ENCODE data around the gene MAGEB17.

The MAGEB17 gene

DNA sequence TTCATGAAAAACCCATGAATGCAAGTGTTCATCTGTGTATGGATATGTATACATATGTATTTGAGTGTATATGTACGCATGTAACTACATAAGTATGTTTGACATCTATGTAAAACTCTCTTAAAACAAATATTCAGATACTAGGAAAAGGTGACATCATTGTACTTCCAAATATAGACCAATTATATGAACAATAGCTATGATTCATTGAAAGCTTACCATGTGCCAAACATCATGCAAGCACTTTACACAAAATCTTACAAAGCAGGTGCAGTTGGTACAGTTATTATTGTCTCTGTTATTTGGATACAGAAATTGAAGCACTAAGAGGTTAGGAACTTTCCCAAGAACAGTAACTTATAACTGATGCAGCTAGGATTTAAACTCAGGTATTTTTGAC is 21.4 kb downstream of the MAGEB17 start:
- Mint-ChIP-seq H3K4me3 (no peak overlapping the region), H3K4me1 (peaks cover 5% of the 10 kb centered on the region), H3K27me3 (ENCODE audit: low read depth) (peaks cover 3% of the 10 kb centered on the region), H3K36me3 (ENCODE audit: low read depth) (no peaks in the 10 kb centered on the region), H3K27ac (no peak overlapping the region), H3K9me3 (peaks cover 2% of the 10 kb centered on the region)
- no peak for TF ChIP-seq CTCF (IDR thresholded peaks at IDR 0.05; ENCODE audit: unreplicated experiment in 3 of 3)

DNA sequence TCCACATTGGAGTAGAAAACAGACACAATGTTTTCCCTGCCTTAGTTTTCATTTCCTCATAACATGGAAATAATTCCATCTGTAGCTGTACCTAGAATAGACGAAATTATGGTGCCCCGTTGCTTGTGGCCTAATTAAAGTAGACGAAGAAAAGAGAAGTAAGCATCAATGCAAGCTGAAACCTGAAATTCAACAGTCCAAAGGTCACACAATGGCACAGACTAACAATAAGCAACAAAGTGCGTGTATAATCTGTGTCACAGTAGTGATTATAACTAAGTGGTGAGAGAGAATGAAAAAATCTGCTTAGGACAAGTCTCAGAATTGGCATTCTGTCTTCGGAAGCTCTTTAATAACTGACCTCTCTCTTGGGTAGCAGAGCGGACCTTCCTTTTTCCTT is 24.3 kb downstream of the MAGEB17 start:
- Mint-ChIP-seq H3K4me3 (no peak overlapping the region), H3K27me3 (ENCODE audit: low read depth) (peaks cover 4% of the 10 kb centered on the region), H3K36me3 (ENCODE audit: low read depth) (no peaks in the 10 kb centered on the region), H3K4me1 (peaks cover 5% of the 10 kb centered on the region), H3K9me3 (no peaks in the 10 kb centered on the region), H3K27ac (no peak overlapping the region)
- TF ChIP-seq CTCF (IDR thresholded peaks at IDR 0.05; ENCODE audit: unreplicated experiment in 3 of 3), result no peak

- Mint-ChIP-seq H3K9me3 (no peaks in the 10 kb centered on the region), H3K36me3 (ENCODE audit: low read depth) (no peaks in the 10 kb centered on the region), H3K4me3 (no peak overlapping the region), H3K27me3 (ENCODE audit: low read depth) (peaks cover 4% of the 10 kb centered on the region), H3K27ac (no peak overlapping the region), H3K4me1 (no peaks in the 10 kb centered on the region)
- no peak for TF ChIP-seq CTCF (IDR thresholded peaks at IDR 0.05; ENCODE audit: unreplicated experiment in 3 of 3)
Observed at GRCh38 chrX:16196829-16197228, 29.5 kb downstream of the MAGEB17 start.

GRCh38 chrX:16199343-16199742 is 32.1 kb downstream of the MAGEB17 start:
- no peak overlapping the region for H3K4me3 Mint-ChIP-seq
- no peak for TF ChIP-seq CTCF (IDR thresholded peaks at IDR 0.05; ENCODE audit: unreplicated experiment in 3 of 3)
- H3K9me3 Mint-ChIP-seq, result no peaks in the 10 kb centered on the region
- no peaks in the 10 kb centered on the region for H3K4me1 Mint-ChIP-seq
- H3K27me3 Mint-ChIP-seq (ENCODE audit: low read depth), result peaks cover 4% of the 10 kb centered on the region
- H3K27ac Mint-ChIP-seq, result no peak overlapping the region
- H3K36me3 Mint-ChIP-seq (ENCODE audit: low read depth), result no peaks in the 10 kb centered on the region

- Mint-ChIP-seq H3K27me3 (ENCODE audit: low read depth) (peaks cover 9% of the 10 kb centered on the region), H3K27ac (no peak overlapping the region), H3K4me1 (no peaks in the 10 kb centered on the region), H3K4me3 (no peak overlapping the region), H3K9me3 (no peaks in the 10 kb centered on the region), H3K36me3 (ENCODE audit: low read depth) (no peaks in the 10 kb centered on the region)
- no peak for TF ChIP-seq CTCF (IDR thresholded peaks at IDR 0.05; ENCODE audit: unreplicated experiment in 3 of 3)
Observed at GRCh38 chrX:16202943-16203342, 35.7 kb downstream of the MAGEB17 start.

DNA sequence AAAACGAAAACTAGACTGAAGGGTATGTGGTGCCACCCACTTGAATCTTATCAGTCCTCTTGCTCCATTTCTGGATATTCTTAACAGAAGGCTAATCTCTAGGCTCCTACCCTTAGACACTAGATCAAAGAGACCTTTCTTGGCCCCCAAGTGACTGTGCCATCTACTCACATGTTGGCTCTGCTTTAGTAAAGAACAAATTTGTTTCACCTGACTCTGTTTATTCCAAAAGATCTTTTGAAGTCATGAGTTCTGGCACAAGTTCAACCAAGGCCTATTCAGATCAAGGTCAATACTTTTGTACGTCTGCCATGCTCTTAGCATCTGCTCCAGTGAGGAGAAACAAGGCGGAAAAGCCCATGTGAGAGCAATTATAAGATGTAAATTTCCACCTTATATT is 37.3 kb downstream of the MAGEB17 start:
- Mint-ChIP-seq H3K27ac (no peak overlapping the region), H3K27me3 (ENCODE audit: low read depth) (peaks cover 9% of the 10 kb centered on the region), H3K36me3 (ENCODE audit: low read depth) (no peaks in the 10 kb centered on the region), H3K4me1 (no peaks in the 10 kb centered on the region), H3K9me3 (no peaks in the 10 kb centered on the region), H3K4me3 (no peak overlapping the region)
- TF ChIP-seq CTCF (IDR thresholded peaks at IDR 0.05; ENCODE audit: unreplicated experiment in 3 of 3), result no peak

All from nephron (organoid).